GM21825 (cell line): Measurements from ENCODE around the gene PIK3CB.
"Not testable (repeated sequence)": the region's sequence is repeated elsewhere in the genome, so short reads cannot be mapped to it uniquely, and the experiment has no call there.

Source experiments
- ATAC-seq: cut with Tn5 transposase; IDR thresholded peaks from one replicate; pipeline ENCODE4 v1.9.1; 2021; ENCODE audit warnings: mild to moderate bottlenecking, moderate library complexity; ENCODE audit not compliant: unreplicated experiment

PIK3CB gene

GRCh38 chr3:138809500-138810256, 25.1 kb downstream of the PIK3CB start:
- ATAC-seq: no peak

DNA sequence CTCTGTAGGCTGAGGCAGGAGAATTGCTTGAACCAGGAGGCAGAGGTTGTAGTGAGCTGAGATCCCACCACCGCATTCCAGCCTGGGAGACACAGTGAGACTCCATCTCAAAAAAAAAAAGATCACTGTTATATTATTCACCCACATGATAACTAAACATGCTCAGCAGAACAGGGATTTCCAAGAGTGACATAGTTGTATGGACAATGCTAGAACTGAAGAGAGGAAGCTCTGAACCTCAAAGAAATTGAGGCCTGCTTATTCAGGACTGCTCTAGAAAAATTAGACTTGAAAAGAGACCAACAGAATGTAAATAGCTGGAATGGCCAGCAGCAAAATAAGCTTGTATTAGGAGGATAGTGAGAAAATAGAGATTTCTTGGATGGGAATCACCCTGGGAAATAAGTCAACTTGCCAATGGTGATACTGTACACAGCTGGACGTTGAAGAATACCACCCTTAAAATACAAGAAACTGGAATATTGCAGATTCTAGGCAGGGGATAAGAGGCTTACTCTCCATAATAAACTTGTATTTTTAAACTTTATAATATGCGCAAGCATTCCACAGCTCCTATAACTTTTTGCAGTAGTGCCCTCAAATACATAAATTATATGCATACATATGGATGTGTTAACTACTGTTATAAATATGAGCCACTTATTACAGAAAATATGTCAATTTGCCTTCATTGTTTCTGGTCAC, 28.2 kb downstream of the PIK3CB start:
- ATAC-seq: no peak

DNA sequence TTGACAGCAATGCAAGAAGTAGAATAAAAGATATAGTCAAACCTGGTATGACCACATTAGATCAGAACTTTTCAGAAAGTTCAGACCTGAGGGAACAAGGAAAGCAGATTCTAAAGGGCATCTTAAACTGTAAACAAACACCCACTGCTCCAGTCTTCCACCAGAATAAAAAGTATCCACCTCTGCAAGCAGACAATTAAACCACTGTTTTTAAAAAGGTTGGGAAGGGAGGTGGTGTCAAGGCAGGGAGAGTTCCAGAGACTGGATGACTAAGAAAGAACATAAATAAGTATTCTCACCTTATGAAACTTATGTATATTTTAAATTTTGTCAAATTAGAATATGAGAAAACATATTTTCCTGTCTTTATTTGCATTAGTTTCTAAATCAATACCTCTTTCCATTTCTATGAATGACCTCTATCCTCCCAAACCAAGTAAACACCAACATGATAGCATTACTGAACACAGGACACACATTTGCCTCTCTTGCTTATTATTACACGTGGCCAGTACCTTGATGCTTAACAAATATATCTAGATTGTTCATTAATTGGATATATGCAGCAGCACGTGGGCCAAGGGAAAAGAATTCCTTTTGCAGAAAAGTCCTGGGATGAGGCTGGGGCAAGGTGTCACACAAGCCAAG, 31.6 kb downstream of the PIK3CB start:
- ATAC-seq: no peak

DNA sequence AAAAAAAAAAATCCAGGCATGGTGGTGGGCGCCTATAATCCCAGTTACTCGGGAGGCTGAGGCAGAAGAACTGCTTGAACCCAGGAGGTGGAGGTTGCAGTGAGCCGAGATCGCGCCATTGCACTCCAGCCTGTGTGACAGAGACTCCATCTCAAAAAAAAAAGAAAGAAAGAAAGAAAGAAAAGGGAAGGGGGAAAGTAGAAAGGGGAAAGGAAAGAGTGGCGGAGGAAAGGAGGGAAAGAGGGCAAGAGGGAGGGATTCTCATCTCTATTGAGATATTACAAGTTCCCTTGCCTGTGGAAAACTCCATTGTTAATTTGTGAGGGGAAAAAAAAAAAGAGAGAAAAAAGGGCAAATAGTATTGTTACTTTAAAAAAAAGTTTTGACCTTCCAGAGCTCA, 32.5 kb downstream of the PIK3CB start:
- ATAC-seq: not testable (repeated sequence)

DNA sequence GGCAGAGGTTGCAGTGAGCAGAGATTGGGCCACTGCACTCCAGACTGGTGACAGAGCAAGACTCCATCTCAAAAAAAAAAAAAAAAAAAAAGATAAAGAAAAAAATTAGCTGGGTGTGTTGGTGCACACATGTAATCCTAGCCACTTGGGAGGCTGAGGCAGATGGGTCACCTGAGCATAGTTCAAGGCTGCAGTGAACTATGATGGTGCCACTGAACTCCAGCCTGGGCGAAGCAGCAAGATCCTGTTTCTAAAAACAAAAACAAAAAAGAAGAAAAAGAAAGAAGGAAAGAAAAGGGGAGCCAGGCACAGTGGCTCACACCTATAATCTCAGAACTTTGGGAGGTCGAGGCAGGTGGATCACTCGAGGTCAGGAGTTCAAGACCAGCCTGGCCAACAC, 32.9 kb downstream of the PIK3CB start:
- no peak for ATAC-seq

DNA sequence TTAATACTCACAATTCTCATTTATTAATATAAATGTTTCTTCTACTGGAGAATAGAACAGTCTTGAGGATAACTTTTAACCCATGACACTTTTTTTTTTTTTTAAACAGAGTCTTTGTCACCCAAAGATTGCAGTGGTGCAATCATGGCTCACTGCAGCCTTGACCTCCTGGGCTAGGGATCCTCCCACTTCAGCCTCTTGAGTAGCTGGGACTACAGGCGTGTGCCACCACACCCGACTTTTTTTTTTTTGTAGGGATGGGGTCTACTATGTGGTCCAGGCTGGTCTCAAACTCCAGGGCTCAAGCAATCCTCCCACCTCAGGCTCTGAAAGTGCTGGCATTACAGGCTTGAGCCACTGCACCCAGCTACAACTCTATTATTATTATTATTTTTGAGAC, 34.5 kb downstream of the PIK3CB start:
- no peak for ATAC-seq

DNA sequence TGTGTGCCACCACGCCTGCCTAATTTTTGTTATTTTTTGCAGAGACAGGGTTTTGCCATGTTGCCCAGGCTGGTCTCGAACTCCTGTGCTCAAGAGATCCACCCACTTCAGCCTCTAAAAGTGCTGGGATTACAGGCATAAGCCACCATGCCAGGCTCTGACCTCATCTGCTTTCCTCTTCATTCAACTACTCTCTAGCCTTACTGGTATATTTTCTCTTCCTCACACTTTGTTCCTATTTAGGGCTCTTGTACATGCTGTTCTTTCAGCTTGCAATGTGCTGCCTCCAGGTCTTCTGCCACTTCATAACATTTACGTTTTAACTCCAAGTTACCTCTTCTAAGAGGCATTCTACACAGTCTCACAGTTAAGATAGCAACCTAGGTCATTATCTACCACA, 34.9 kb downstream of the PIK3CB start:
- ATAC-seq: no peak

- no peak for ATAC-seq
Measured at GRCh38 chr3:138797508-138798038, 37.2 kb downstream of the PIK3CB start.

DNA sequence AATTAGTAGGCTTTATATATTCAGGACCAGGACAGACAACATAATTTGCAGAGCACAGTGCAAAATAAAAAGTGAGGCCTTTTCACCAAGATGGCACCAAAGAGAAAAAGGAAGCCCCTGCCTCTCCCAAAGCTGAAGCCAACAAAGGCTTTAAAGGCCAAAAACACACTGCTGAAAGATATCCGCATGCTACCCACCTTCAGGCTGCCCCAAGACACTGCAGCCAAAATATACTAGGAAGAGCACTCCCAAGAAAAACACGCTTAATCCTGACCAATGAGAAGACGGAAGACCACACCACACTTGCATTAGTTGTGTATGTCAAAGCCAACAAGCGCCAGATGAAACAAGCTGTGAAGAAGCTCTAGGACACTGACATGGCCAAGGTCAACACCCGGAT, 38.0 kb downstream of the PIK3CB start:
- no peak for ATAC-seq

- ATAC-seq: no peak
Measured at GRCh38 chr3:138786788-138787271, 47.9 kb downstream of the PIK3CB start.

DNA sequence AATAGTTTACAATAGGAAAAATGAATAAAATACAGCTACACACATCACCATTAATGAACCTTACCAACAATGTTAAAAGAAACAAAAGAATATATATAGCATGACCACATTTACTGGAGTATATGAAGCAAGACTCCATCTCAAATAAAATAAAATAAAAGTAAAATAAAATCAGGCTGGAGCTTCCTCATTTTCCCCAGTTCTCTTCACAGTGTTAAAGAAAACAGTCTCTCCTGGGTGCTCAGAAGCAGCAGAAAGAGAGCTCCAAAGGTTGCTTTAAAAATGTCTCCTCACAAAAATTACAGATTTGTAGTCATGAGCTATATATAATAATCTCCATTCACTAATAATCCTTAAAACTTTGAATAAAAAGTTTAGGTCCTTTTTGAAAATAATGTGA, 48.8 kb downstream of the PIK3CB start:
- no peak for ATAC-seq

GRCh38 chr3:138785362-138785857, 49.3 kb downstream of the PIK3CB start:
- ATAC-seq: not testable (repeated sequence)

DNA sequence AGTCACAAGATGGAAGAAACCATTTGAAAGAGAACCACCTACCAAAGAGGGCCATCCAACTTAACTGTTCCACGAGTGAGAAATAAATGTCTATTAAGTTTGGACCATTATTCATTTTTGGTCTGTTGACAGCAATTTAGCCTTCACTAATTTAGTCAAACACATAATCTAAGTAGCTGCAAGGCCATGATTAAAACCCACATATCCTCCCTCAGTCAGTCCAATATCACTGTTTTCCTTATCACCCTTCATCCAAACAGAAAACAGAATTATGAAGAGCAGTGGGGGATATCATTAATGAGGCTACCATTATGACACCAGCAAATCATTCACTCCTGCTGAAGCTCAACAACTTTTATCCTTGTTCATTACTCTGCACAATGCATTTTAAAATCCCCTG, 52.0 kb downstream of the PIK3CB start:
- ATAC-seq: no peak

DNA sequence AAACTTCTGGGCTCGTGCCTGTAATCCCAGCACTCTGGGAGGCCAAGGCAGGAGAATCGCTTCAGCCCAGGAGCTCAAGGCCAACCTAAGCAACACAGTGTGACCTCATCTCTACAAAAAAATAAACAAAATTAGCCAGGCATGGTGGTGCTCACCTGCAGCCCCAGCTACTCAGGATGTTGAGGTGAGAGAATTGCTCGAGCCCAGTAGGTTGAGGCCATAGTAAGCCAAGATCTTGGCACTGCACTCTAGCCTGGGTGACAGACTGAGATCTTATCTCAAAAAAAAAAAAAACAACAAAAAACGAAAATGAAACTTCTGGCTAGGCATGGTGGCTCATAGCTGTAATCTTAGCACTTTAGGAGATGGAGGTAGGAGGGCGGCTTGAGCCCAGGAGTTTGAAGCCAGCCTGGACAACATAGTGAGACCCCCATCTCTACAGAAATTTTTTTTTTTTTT, 53.7 kb downstream of the PIK3CB start:
- ATAC-seq: no peak

- no peak for ATAC-seq
Measured at GRCh38 chr3:138778643-138779042, 56.1 kb downstream of the PIK3CB start.

DNA sequence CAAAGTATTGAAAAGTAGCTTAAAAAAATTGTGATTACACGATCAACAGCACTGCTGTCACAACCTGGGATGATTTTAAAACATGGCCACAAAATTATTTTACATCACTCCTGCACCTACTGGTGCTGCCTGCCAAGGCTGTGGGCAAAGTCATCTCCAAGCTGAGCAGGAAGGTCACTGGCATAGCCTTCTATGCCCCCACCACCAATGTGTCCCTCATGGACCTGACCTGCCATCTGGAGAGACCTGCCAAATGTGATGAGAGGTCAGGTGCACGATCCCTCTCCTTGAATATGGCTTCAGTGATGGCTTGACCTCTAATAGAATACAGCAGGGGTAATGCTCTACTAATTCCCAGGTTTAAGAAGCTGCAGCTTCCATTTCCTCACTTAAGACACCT, 57.8 kb downstream of the PIK3CB start:
- no peak for ATAC-seq

DNA sequence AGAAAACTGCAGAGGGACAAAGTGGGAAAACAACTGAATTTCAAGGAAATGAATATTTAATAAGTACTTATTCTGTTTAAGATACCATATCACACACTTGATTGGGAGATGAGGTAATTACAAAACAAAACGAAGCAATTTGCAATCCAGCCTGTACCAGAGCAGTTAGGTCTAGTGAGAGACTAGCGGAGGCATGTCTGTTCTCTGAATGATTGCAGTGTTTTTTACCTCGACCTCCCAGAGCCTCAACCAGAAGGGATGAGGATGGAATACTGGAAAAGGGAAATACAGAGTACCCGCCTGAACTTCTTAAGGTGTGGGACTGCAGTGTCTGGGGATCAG, 59.5 kb downstream of the PIK3CB start:
- no peak for ATAC-seq

DNA sequence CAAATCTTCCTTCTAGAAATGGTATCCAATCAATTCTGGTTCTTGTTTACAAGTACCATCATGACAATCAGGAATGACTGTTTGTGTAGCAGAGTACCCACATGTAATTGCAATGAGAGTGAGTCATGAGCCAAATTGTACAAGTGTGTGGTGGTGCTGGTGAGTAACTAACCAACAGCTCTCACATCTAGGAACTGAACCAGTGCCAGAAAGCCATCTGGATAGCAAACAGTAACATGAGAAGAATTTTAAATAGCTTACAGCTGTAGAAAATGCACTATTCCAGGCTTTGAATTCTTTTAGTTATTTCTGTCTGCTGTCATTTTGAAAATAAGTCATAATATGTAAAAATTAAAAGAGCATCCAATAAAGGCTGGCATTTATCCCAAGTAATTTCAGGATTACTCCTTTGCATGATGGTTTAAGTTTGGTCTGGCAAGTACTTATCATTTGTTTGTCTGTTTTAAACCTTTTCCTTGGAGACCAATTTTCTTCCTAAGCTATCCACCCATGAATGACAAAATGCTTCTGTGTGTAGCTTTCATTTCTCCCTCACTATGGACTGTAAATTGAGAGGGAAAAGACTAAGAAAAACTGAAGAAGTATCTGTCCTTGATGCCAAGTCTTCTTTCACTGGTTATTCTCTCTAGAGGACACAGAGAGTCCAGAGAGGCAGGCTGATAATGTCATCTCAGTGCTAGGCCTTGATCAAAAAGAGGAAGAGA, 60.0 kb downstream of the PIK3CB start:
- ATAC-seq: peak; percentile 67

GRCh38 chr3:138771585-138771984, 63.1 kb downstream of the PIK3CB start:
- ATAC-seq: no peak

- no peak for ATAC-seq
Measured at GRCh38 chr3:138769616-138770015, 65.1 kb downstream of the PIK3CB start.

GRCh38 chr3:138768946-138769345, 65.8 kb downstream of the PIK3CB start:
- no peak for ATAC-seq
